CD1c-positive myeloid dendritic cell (primary cell): ENCODE data around the gene ACCSL.

Experiments
- DNase-seq: peaks from one replicate; pipeline ENCODE4 v3.0.0-alpha.2; 2016; ENCODE audit errors: extremely low spot score

Gene ACCSL

DNA sequence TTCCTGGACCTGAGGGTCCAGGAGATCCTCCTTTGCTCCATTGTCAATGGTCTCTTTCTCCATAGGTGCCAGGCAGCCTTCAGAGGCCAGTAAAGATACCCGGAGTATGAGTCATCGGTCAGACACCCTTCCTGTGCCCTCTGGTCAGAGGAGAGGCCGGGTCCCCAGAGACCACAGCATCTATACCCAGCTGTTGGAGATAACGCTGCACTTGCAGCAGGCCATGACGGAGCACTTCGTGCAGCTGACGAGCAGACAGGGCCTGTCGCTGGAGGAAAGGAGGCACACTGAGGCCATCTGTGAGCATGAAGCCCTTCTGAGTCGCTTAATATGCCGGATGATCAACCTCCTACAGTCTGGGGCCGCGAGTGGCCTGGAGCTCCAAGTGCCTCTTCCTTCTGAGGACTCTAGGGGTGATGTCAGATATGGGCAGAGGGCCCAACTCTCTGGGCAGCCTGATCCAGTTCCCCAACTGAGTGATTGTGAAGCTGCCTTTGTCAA is at the start of gene ACCSL:
ACCSL (plus strand) TSS at position 51 of the 501 bp plus-strand sequence; CDS start at position 107, 56 bp downstream.
- no peak for DNase-seq

DNA sequence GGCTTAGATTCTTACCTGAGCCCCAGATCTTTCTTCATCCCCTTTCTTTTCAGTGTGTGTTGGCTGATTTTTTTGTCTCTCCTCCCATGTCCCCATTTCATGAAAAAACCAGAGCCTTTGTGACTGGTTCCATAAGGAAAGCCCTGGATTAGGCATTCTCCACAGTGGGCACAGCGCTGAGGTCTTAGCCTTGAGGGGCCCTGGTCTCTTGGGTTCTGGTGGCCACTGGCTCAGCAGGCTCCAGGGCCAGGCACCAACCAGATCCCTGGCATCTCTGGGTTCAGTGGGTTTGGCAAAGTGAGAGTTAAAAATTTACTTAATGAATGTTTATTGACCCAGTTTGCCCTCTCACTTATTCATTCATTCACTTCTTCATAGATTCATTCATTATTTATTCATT is 49.5 kb upstream of the ACCSL start:
- no peak for DNase-seq

DNA sequence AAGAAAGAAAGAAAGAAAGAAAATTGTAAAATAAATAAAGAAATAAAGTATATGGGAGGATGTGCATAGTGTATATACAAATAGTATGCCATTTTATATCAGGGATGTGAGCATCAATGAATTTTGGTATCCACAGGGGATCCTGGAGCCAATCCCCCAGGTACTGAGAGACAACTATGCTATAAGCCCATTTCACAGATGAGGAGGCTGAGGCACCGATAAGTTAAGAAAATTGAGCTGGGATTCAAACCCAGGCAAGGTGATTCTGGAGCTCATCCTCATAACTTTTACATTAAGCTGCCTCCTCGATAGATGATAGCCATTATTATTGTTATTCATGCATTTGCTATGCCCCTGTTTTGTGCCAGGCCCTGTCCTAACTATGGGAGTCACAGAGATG is 47.0 kb upstream of the ACCSL start:
- no peak for DNase-seq

DNA sequence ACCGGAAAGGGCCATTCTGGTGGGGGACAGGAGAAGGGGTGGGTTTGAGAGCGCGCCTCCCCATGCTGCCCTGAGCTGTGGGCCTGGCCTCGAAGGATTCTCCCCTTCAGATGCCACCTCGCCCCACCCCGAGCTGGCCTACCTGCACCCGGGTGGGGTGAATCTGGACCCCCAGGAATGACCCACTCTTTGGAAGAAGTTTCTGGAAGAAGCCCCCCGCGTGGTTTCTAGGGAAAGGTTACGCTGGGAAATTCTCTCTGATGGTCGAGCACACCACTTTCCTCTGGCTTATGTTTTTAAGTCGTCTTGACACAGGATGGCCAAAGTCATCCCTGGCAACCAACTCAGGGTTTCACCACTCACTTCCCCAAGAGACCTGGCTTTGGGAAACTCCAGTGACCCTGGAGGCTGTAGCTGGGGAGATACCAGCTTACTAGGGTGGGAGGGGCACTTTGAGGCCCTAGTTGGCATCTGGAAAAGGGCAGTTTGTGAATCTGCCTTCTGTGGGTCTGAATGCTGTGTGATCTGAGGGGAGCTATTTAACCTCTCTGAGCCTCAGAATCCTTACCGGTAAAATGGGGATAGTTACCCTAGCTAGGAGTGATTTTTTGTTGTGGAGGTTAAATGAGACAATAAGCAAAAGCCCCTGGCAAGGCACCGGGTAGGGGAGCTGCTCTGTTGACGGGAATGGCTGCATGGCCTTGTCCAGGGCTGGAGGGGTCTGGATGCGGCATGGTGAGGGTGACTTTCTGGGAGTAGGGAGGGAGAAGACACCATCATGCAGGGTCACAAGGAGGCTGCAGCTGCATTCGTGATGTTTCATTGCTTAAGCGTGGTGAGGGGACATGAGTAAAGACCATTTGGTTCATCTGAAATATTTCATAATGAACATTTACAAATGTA is 45.3 kb upstream of the ACCSL start:
- no peak for DNase-seq

DNA sequence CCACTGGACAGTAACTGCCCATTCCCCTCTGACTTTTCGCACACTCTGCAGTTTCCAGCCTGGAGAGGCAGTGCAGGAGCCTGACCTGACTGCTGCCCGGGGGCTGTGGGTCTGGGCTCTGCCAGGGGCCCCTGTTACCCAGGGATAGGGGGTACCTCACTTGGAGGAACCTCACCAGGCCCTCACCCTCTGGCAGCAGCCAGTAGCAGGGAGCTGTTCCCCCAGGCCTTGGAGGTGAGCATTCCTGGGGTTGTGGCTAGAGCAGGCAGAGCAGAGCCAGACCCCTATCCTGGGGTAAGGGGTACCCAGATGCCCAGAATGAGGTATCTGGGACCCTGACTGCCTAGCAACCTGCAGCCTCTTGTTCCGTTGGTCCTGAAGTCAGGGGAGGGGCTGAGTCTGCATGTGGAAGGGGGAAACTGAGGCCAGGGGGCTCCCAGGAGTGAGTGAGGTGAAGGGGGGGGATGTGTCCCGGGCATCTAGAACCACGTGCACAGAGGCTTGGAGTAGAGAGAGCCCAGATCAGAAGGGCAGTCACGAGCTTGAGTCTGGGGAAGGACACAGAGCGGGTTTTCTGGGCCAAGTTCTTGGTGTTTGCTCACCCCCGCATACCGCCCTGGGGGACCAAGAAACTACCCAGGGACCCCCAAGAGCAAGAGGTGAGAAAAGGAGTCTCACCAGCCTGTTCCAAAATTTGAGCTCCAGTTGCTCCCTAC is 43.9 kb upstream of the ACCSL start:
- no peak for DNase-seq

DNA sequence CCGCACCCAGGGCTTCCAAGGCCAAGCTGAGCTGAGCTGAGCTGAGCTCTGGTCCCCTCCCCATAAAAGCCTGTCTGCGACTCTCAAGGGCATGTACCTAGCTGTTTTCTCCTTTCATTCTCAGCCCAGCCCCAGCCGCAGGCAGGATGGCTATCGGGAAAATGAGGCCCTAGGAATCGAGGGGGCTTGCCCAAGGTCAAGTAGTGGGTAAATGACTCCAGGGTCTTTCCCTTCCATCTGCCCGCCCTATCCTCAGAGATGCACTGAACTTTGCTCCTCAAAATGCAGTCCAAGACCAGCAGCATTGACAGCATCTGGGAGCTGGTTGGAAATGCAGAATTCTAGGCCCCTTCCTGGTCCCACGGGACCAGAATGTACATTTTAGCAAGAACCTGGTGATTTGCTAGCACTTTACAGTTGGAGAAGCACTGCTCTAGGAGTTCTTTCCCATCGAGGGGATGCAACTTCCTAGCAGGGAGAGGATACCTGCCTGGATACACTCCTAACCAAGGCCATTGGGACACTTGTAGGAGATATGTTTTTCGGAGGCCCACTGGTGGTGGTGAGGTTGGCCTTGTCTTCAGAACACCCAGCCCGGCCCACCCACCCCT is 43.2 kb upstream of the ACCSL start:
- no peak for DNase-seq

DNA sequence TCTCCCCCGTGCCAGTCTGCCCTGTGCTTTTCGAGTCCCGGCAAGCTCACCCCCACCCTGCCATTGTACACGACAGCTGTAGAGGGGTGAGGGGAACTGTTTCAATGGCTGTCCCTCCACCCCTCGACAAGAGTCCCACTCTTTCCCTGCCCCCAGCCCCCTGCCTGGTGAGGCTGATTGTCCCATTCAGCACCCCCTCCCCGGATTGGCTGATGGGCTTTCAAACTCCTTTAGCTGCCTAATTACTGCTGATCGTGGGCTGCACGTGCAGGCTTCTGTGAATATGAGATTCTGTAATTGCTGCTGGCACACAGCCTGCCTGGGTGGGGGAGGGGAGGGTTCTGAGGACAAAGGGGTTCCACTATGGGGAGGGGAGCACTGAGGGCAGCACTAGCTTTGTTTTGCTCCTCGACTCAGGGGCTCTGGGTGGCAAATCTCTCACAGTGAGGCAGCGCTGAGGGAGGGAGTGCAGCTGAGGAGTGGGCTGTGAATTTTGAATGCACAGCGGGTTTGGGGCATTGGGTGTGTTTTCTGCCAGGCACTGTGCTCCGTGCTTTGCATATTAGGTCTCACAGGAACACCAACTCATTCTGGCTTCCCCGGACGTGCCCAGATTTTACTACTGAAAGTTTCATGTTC is 42.6 kb upstream of the ACCSL start:
- no peak for DNase-seq

DNA sequence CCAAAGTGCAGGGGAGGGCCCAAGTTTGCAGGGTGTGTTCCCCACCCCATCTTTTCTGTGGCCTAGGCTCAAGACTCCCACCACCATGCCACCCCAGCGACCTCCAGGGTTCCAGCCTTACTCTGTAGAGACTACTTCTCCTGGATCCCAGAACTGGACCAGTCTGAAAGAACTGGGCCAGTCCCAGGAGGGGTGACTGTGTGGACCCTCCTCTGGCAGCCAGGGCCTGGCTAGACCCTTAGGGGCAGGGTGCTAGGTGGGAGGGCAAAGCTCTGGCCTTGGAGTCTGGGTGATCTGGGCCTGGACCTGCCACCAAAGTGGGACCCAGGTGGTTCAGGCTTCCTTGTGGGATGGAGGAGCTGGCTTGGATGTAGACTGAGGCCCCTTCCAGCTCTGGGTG is 41.8 kb upstream of the ACCSL start:
- DNase-seq: no peak

DNA sequence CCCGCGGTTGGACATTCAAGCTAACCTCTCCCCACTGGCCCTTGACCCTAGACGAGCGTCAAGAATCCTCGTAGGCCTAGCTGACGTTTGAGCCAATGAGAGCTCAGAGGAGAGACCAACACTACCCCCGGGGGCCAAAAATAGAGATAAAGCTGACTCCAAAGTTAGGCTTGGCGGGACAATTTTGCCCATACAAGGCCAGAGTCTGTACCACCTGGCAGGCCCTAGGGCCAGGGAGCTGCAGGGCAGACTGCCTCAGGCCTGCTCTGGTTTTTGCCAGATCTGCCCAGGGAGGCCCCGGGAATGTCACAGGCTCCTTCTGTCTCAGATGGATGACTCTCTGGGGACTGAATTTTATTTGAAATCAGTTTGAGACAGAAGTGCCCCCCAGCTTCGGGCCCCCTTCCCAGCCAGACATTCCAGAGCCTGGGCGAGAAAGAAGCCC is 40.8 kb upstream of the ACCSL start:
- DNase-seq: no peak

DNA sequence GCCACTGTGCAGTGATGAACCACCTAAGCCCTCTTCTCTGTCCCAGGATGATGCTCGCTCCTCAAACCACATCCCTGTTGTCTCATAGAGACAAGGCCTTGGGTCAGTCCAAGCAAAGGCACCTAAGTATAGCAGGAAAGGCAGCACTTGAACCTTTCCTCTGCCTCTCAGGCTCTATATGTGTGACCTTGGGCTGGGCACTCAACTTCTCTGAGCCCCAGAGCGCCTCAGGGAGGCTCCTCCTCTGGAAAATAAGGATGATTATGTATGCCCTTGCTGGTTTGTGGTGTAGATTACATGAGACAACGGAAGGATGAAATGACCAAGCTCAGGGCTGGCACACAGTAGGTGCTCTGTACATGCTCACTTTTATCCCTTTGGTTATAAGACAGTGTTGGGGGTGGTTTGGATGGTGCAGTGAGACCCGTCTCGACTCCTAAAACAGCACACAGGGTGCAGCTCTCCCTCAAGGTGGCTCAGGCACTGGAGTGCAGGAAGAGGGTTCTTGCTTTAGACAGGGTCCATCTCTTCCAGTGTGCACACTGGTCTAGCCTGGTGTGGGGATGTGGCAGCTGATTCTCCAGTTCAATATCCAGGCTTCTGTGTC is 40.2 kb upstream of the ACCSL start:
- DNase-seq: no peak

DNA sequence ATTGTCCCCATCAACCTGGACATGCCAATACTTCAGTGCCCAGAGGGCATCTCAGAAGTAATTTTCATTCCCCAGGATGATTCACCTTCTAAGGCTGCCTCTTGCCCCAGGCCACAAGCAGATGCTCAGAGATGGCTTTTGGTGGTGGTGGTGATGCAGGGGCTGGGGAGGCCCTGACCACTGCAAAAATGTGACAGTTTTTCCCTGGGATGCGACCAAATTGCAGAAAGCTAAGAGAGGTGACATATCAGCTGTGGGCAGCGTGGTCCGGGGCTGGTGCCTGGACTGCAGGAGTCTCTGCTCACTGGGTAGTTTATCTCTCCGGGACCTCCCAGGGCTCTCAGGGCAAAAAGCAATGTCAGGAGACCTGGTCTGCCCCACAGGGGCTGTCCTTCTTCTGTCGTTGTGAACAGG is 39.7 kb upstream of the ACCSL start:
- DNase-seq: no peak

DNA sequence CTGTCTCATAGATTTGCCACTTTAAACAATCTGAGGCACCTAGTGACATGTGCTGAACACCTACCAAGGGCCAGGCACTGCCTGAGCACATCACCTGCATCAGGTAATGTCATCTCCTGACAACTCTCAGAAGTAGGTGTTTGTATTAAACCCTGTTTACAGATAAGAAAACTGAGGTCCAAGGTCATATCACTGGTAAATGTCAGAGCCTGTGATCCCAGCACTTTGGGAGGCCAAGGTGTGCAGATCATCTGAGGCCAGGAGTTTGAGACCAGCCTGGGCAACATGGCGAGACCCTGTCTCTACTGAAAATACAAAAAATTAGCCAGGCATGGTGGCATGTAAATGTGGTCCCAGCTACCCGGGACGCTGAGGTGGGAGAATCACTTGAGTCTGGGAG is 39.1 kb upstream of the ACCSL start:
- no peak for DNase-seq

DNA sequence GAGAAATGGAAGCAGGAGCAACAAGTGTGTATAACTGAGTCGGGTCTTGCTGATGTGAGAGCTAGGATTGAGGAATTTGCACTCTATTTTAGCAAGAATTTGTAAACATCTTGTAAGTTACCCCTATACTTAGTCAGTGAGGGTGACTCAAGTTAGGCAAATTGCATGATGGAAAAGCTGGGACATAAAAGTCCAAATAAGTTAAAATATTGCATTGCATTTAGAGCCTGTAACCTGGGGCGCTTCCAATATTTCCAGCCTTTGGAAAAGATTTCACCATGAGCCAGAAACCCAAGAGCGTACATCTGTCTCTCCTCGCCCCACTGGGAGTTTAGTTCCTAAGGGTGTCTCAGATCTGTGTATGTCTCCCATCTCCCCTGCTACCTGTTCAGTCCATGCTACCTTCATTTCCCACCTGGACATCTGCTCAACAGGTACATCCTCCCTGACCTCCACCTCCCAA is 37.0 kb upstream of the ACCSL start:
- DNase-seq: no peak

DNA sequence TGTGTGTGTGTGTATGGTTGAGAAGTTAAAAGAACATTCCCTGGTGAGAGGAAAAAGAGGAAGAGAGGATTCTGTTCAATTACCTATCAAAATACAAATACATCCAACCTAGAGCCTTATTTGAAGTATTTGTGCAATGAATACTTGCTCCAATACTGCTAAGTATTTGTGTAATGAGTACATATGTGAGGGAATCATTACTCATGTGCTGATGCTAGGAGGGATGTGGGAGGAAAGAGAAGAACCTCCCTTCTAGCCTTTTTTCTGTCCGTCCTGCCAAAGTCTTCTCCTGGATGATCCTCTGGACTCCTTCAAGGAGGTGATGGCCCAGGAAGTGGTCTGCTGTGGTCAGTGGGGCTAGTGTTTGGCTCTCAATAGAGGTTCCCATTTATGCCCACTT is 36.0 kb upstream of the ACCSL start:
- DNase-seq: no peak

DNA sequence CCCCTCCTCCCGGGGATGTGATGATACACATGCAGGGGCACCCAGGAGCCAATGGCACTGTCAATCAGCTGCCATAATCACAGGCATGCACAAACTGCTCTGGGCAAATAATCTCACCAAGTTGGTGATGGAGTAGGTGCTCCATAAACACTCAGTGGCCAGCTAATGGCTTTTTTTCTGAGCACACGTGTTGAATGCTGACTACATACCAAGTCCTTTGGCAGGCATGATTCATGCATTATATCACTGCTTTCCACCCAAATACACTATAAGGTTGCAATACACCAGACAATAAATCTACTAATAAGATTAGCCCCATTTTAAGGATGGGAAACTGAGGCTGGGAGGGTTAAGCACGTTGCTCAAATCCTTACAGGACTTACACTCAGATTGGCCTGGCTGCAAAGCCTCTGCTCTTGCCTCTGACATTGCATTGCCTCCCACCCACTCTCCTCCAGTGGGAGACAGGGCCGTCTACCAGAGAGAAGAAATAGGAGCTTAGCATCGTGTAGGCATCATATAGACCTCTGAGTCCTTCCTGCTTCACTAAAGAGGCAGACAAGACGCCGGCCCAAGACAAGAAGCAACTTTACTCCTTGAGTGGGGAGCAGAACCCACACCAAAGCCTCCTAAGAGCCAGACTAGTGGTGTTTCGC is 32.7 kb upstream of the ACCSL start:
- no peak for DNase-seq

DNA sequence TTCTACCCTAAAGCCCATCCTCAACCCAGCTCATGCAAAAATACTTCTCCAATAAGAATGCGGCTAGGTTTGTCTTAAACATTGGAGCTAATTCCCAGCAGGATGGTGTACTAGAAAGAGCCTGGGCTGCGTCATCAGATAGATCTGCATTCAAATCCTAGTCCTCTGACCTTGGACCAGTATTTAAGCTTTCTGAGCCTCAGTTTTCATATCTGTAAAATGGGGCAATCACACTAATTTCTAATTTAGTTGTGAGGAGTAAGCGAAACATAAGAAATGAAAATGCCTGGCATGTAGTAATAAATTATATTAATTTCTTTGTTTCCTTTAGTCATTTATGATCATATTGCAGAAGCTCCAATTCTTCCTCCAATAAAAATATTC is 32.2 kb upstream of the ACCSL start:
- no peak for DNase-seq

DNA sequence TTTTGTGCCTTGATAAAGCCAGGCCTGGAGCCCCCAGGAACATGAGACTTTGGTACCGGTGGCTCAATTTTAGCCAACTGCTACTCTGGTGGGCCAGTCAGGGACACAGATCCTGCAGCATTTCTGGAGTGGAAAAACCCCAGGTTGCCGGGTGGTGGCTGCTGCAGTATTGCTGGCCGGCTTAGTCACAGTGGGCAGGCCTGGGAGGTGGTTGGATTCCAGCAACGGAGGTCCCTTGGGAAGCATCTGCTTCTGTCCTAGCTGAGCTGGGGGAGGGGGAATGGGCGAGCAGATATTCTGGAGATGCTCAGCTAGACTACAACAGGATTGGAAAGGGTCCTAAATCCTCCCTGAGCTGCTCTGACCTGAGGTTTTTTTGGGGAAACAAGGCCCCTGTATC is 31.6 kb upstream of the ACCSL start:
- no peak for DNase-seq

DNA sequence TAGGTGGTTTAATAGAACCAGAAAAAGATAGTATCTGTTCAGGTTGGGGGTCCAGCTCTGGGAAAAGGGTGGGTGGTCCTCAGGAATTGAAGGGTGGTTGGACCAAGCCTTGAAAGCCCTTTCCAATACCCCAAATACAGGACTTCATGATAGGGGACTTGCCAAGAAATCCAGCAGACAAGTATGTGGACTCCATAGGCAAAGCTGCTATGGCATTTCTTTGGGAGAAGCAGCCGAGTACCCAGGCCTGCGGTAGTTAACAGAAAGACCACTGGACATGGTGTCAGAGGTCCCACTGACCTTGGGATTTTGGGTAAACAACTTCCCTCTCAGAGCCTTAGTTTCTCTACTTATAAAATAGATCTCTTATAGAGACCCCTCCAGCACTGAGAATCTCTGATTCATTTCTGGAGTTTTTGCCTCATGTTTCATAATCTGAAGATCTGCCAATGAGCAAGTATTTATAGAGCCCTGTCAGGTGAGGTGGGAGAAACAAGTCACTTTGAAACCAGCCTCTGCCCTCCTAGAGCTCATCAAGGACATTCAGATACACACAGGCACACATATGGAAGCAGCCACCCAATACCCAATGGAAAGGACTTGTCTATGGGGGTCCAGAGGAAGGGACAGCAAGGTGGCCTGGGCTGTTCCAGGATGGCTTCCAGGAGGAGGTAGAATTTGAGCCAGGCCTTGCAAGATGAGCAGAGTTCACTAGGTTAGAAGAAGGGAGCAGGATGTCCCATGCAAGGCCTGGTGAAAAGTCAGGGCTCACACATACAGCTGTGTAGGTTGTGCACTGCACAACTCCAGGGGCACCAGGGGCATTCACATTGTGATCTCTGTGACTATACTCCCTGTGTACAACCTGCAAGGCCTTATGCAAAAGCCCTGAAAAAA is 31.0 kb upstream of the ACCSL start:
- DNase-seq: no peak

DNA sequence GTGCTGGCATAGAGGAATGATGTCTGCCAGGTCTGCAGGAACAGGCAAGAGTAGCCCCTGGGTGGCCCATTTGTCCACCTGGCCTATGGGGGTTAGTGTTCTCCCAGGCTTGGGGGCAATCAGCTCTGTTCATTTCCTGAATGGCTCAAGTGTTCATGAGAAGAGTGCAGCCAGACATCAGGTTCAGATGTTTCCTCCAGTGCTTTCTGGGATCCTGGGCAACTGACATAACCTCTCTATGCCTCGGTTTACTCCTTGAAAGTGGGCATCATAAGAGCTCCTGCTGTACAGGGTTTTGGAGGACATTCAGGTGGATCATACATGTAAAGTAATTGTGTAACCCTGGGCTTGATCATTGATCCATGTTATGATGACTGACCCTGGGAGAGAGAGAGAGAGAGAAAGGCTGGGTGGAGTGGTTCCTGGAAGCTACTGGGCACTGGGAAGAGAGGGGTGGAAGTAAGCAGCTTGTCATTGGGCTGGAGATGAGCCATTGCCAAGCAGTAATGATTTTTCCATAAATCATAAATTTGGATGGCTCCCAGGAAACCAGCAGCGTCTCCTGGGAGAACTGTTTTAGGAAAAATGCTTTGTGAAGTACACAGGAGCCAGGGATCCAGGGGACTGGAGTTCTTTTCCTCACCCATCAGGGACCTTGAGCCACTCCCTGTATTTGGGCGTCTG is 30.2 kb upstream of the ACCSL start:
- DNase-seq: no peak
